IMR-90 (cell line): ENCODE data around the gene ITPKB. TPM values are rescaled to one million over a fixed set of nuclear protein-coding genes. Genes with fewer than 3 reads are reported as not detected.

Experiments used
- ATAC-seq: fragments of 200-7000 bp; cut with Tn5 transposase; 2 replicates; pipeline ENCODE4 v1.9.1; 2020; ENCODE audit warnings: low read depth, mild to moderate bottlenecking, moderate library complexity
- BruUV-seq: library from RNA; stranded (reverse); fragments of 400-500 nt; replicated peaks from 2 replicates; lab custom pipeline; 2021; lab: Mats Ljungman, UMichigan
- CTCF ChIA-PET: fragments of 300-600 bp; formaldehyde crosslinking; extraction: SDS; loops from one replicate; lab custom pipeline; 2021; ENCODE audit warnings: antibody characterized with exemption; lab: Yijun Ruan, JAX
- POLR2A ChIA-PET: fragments of 300-600 bp; sonication (Branson Sonifier 250); formaldehyde crosslinking; loops from one replicate; lab custom pipeline; 2022; ENCODE audit warnings: antibody characterized with exemption; ENCODE audit not compliant: unreplicated experiment; lab: Charles Lee
- DNase-seq: peaks from one replicate; pipeline ENCODE4 v3.0.0; 2013
- H2AFZ ChIP-seq: replicated peaks from 2 replicates; pipeline ENCODE3; 2013; ENCODE audit warnings: low read length, mild to moderate bottlenecking; ENCODE audit not compliant: poor library complexity
- H2AK5ac ChIP-seq: 2 replicates; pipeline ENCODE4 v1.6.1; 2013; ENCODE audit warnings: low read depth, low read length, inconsistent platforms
- H2AK9ac ChIP-seq: replicated peaks from 2 replicates; pipeline ENCODE3; 2013; ENCODE audit warnings: mild to moderate bottlenecking, low read depth, low read length, moderate library complexity; ENCODE audit not compliant: poor library complexity
- H2BK120ac ChIP-seq: 2 replicates; pipeline ENCODE4 v1.6.1; 2013; ENCODE audit warnings: low read depth, low read length, inconsistent platforms
- H2BK15ac ChIP-seq: 3 replicates; pipeline ENCODE4 v1.6.1; 2013; ENCODE audit warnings: low read depth, low read length, inconsistent platforms
- H2BK20ac ChIP-seq: 2 replicates; pipeline ENCODE4 v1.6.1; 2013; ENCODE audit warnings: low read depth, mild to moderate bottlenecking, inconsistent platforms, low read length, moderate library complexity
- H2BK5ac ChIP-seq: 2 replicates; pipeline ENCODE4 v1.6.1; 2013; ENCODE audit warnings: mild to moderate bottlenecking, low read depth, low read length, inconsistent platforms; ENCODE audit not compliant: poor library complexity, severe bottlenecking
- H3K14ac ChIP-seq: replicated peaks from 2 replicates; pipeline ENCODE4 v1.6.1; 2013; ENCODE audit warnings: low read depth, low read length, inconsistent platforms
- H3K18ac ChIP-seq: 2 replicates; pipeline ENCODE4 v1.6.1; 2013; ENCODE audit warnings: low read depth, low read length, control low read depth
- H3K23ac ChIP-seq: 2 replicates; pipeline ENCODE4 v1.6.1; 2013; ENCODE audit warnings: low read depth, low read length, inconsistent platforms
- H3K27ac ChIP-seq: 2 replicates; pipeline ENCODE4 v1.5.1; 2013; ENCODE audit warnings: mild to moderate bottlenecking, control low read depth, low read length; ENCODE audit not compliant: insufficient read depth
- H3K27me3 ChIP-seq: 2 replicates; pipeline ENCODE4 v1.6.1; 2013; ENCODE audit warnings: low read length; ENCODE audit not compliant: control insufficient read depth, insufficient read depth
- H3K36me3 ChIP-seq: 2 replicates; pipeline ENCODE4 v1.6.1; 2013; ENCODE audit warnings: low read length, mixed read lengths; ENCODE audit not compliant: control insufficient read depth, insufficient read depth
- H3K4ac ChIP-seq: 2 replicates; pipeline ENCODE4 v1.6.1; 2013; ENCODE audit warnings: low read depth, low read length, inconsistent platforms
- H3K4me1 ChIP-seq: 2 replicates; pipeline ENCODE4 v1.6.1; 2013; ENCODE audit warnings: low read length, mixed read lengths; ENCODE audit not compliant: control insufficient read depth, insufficient read depth
- H3K4me2 ChIP-seq: 2 replicates; pipeline ENCODE4 v1.6.1; 2013; ENCODE audit warnings: low read depth, mild to moderate bottlenecking, control low read depth, low read length, moderate library complexity
- H3K4me3 ChIP-seq: 2 replicates; pipeline ENCODE4 v1.5.1; 2013; ENCODE audit warnings: low read depth, mild to moderate bottlenecking, control low read depth, low read length, moderate library complexity; ENCODE audit not compliant: insufficient read depth
- H3K56ac ChIP-seq: 2 replicates; pipeline ENCODE4 v1.6.1; 2013; ENCODE audit warnings: low read length, inconsistent platforms; ENCODE audit not compliant: insufficient read depth; ENCODE audit errors: extremely low read depth
- H3K79me1 ChIP-seq, 2 experiments: 2 replicates each; pipeline ENCODE4 v1.6.1; 2013; ENCODE audit warnings: low read length in 2 of 2, inconsistent platforms in 1 of 2, low read depth in 1 of 2
- H3K9ac ChIP-seq: 2 replicates; pipeline ENCODE4 v1.6.1; 2013; ENCODE audit warnings: low read depth, low read length, control low read depth
- H3K9me1 ChIP-seq: 2 replicates; pipeline ENCODE4 v1.6.1; 2013; ENCODE audit warnings: low read length, inconsistent platforms; ENCODE audit not compliant: insufficient read depth
- H3K9me3 ChIP-seq: 2 replicates; pipeline ENCODE4 v1.6.1; 2013; ENCODE audit warnings: low read length; ENCODE audit not compliant: control insufficient read depth, insufficient read depth
- H4K20me1 ChIP-seq: 2 replicates; pipeline ENCODE4 v1.6.1; 2013; ENCODE audit warnings: low read length, inconsistent platforms; ENCODE audit not compliant: insufficient read depth
- H4K5ac ChIP-seq: 2 replicates; pipeline ENCODE4 v1.6.1; 2013; ENCODE audit warnings: mild to moderate bottlenecking, low read depth, low read length, control low read depth
- H4K8ac ChIP-seq, 2 experiments: 2 replicates each; pipeline ENCODE4 v1.6.1; 2013; ENCODE audit warnings: low read depth in 2 of 2, low read length in 2 of 2, control low read depth in 1 of 2, inconsistent platforms in 1 of 2
- H4K91ac ChIP-seq: 2 replicates; pipeline ENCODE4 v1.6.1; 2013; ENCODE audit warnings: low read depth, low read length, inconsistent platforms; ENCODE audit not compliant: insufficient read depth
- CEBPB ChIP-seq: IDR thresholded peaks from 2 replicates; pipeline ENCODE4 v1.6.1; 2012; ENCODE audit warnings: low read depth, low read length, improper control_type of control experiment
- MAZ ChIP-seq: IDR thresholded peaks from 2 replicates; pipeline ENCODE4 v1.6.1; 2012; ENCODE audit warnings: low read depth, mild to moderate bottlenecking, low read length, improper control_type of control experiment, moderate library complexity, borderline replicate concordance
- SMC3 ChIP-seq: fragments of 150-350 bp; IDR thresholded peaks from 2 replicates; pipeline ENCODE4 v1.6.1; 2016; ENCODE audit warnings: low read depth, mild to moderate bottlenecking, antibody characterized with exemption, low read length, moderate library complexity
- WGBS, 2 experiments: methylation state at CpG; one replicate each; pipeline versions ENCODE4 v1.1.5 to v1.1.7; 2013; ENCODE audit warnings: missing lambda C conversion rate in 2 of 2; ENCODE audit not compliant: insufficient read length in 1 of 2; ENCODE audit errors: extremely low coverage in 2 of 2; 5-methylcytosine and 5-hydroxymethylcytosine counted together
- dilution Hi-C: fragments of 300-500 bp; cut with HindIII; formaldehyde crosslinking; loops from one replicate; pipeline ENCODE4 v1.14.3; 2018; ENCODE audit warnings: low sequenced_read_pairs; ENCODE audit not compliant: unreplicated experiment
- in situ Hi-C: fragments of 300-500 bp; cut with MboI; formaldehyde crosslinking; loops from 3 replicates; pipeline ENCODE4 v1.14.3; 2019; ENCODE audit warnings: low sequenced_read_pairs, inconsistent platforms, mixed read lengths
- intact Hi-C: fragments of 100-400 bp; cut with micrococcal nuclease; formaldehyde crosslinking; loops from 2 replicates; pipeline ENCODE4 v1.10.0; 2022
- polyA plus RNA-seq, 3 experiments: library from polyadenylated mRNA; depleted of rRNA; stranded (reverse); fragments of >200 nt; gene quantifications; 2 replicates each; pipeline ENCODE4 v1.2.3, GENCODE V29; 2012; ENCODE audit warnings: low replicate concordance in 1 of 3
- total RNA-seq: library from RNA; depleted of rRNA; stranded (reverse); fragments of >200 nt; gene quantifications from 2 replicates; pipeline ENCODE4 v1.2.3, GENCODE V29; 2012
- TF ChIP-seq, protein P1 (sequence below): fragments of 150-350 bp; IDR thresholded peaks from 2 replicates; pipeline ENCODE4 v1.6.1; 2017; ENCODE audit warnings: mild to moderate bottlenecking, antibody characterized with exemption, low read length, low read depth

The ITPKB gene
- total and polyA plus RNA-seq, 2 of the 4 experiments (the other 2 are of a cell fraction), result 0.72 to 1.4 TPM

DNA sequence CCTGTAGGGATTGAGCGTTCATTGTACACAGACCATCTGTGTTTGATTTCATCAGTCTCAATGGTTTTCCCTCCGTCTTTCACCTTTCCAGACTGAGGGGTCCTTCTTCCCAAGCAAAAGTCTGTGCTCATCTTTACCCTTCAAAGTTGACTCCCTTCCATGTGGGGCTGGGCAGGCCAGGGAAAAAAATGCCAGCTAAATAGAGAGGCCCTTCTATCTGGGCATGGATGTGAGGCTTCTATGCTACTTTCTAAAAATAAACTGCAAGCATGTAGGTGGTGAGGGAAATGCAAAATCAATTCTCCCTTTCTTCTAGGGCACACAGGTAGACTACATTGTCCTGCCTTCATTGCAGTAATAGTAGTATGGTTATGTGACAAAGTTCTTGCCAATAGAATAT, 46.7 kb upstream of the ITPKB start:
- Histone ChIP-seq H2BK120ac (no peak overlapping the region), H3K18ac (no peak overlapping the region), H3K56ac (no peak overlapping the region), H3K27ac (no peak overlapping the region), H2AFZ (no peak overlapping the region), H2BK5ac (no peak overlapping the region), H2AK5ac (no peak overlapping the region), H2BK15ac (no peak overlapping the region), H4K5ac (no peak overlapping the region), H3K9me1 (no peaks in the 10 kb centered on the region), H3K9ac (no peak overlapping the region), H3K23ac (no peak overlapping the region), H3K4ac (no peak overlapping the region), H3K36me3 (no peaks in the 10 kb centered on the region), H2BK20ac (no peak overlapping the region), H2AK9ac (no peak overlapping the region), H3K79me1 (no peaks in the 10 kb centered on the region), H3K4me3 (no peak overlapping the region), H4K20me1 (no peaks in the 10 kb centered on the region), H4K91ac (no peak overlapping the region), H3K4me1 (no peaks in the 10 kb centered on the region), H3K27me3 (peaks cover 19% of the 10 kb centered on the region), H4K8ac (no peak overlapping the region), H3K4me2 (no peak overlapping the region), H3K9me3 (no peaks in the 10 kb centered on the region), H3K14ac (no peak overlapping the region)
- TF ChIP-seq MAZ, result no peak
- TF ChIP-seq SMC3, result no peak
- TF ChIP-seq, protein P1, sequence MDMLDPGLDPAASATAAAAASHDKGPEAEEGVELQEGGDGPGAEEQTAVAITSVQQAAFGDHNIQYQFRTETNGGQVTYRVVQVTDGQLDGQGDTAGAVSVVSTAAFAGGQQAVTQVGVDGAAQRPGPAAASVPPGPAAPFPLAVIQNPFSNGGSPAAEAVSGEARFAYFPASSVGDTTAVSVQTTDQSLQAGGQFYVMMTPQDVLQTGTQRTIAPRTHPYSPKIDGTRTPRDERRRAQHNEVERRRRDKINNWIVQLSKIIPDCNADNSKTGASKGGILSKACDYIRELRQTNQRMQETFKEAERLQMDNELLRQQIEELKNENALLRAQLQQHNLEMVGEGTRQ, result no peak
- no peak for TF ChIP-seq CEBPB
- ATAC-seq, result no peak
- intact Hi-C loops (no loop called here), dilution Hi-C loops (no loop called here), in situ Hi-C loops (no loop called here)
- DNase-seq, result no peak
- WGBS, 2 experiments, result no CpG with 5 or more reads among the region's 2 CpGs
- ChIA-PET POLR2A (no interaction called here), CTCF (interaction anchor here (0.6 kb wide), 1 partner anchor 601 kb away, joined by 3 read pairs; no protein-coding TSS in a partner anchor)
- no TSS peak for BruUV-seq
